ENCODE data around the gene TUBA3D.
"Not testable (repeated sequence)": the region's sequence is repeated elsewhere in the genome, so short reads cannot be mapped to it uniquely, and the experiment has no call there.

TUBA3D gene

DNA sequence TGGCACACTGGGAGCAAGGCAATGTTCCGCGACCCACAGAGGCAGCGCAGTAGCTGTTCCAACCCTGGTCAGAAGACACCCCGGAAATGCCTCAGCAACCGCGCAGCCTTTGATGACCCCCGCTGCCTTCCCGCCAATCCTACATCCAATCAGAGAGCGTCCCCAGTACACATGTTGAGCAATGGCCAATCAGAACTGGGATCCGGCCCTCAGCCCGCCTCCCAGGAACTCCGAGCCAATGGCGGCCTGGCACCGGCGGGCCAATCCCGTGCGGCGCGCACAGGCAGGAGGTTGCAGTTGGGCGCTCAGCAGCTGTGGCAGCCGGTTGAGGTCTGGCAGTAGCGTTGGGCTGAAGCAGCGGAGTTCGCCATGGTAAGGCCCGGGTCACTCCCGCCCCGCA is at the start of gene TUBA3D:
TSS of gene TUBA3D (plus strand) at position 289 of the 400 bp plus-strand sequence. CDS start at position 370, 81 bp downstream.
- DNase-seq (ENCODE audit: low spot score), result no peak

GRCh38 chr2:131426727-131427126 is 49.2 kb upstream of the TUBA3D start:
- DNase-seq (ENCODE audit: low spot score), result no peak

GRCh38 chr2:131431336-131431735 is 44.6 kb upstream of the TUBA3D start:
- no peak for DNase-seq (ENCODE audit: low spot score)

DNA sequence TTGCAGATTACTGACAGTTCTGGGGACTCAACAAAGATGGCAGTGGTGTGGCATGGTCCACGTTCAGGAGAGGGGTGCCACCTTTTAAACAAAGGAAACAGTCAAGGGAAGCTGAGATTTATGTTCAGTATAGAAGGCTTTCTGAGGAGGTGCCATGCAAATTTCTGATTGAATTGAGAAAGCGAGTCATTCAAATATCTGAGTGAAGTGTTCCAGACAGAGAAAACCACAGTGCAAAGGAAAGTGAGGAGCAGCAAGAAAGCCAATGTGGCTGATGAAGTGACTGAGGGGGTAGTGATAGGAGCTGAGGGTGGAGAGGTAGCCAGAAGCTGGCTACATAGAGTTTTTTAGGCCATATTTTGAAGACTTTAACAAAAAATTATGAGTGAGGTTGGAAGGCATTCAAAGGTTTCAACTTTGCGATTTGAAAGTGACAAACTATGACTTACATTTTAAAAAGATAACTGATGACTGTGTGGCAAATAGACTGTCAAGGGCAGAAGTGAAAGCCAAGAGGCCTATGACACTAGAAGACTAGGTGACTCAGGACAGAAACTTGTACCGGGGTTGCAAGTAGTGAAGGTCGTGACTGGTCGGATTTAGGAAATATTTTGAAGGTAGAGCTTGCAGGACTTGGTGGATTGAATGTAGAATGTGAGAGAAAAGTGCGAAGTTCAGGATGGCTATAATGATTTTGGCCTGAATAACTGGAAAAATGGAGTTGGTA is 35.0 kb upstream of the TUBA3D start:
- DNase-seq (ENCODE audit: low spot score), result not testable (repeated sequence)

- not testable (repeated sequence) for DNase-seq (ENCODE audit: low spot score)
Measured at GRCh38 chr2:131444736-131445514, 31.0 kb upstream of the TUBA3D start.

- not testable (repeated sequence) for DNase-seq (ENCODE audit: low spot score)
Measured at GRCh38 chr2:131445515-131445797, 30.5 kb upstream of the TUBA3D start.

DNA sequence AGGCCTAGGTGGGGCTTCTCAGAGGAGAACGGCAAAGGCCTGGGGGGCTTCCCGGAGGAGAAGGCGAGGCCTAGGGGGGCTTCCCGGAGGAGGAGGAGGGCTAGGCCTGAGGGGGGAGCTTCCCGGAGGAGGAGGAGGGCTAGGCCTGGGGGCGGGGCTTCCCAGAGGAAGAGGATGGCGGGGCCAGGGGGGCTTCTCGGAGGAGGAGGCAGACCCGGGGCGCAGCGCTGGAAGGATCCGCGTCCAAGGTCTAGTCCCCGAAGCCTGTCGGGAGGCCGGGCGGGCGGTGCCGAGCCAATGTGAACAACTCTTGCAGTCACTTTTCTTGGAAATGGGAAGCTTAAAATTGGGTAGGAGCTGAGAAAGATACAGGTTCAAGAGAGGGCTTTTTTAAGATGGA is 30.0 kb upstream of the TUBA3D start:
- no peak for DNase-seq (ENCODE audit: low spot score)

DNA sequence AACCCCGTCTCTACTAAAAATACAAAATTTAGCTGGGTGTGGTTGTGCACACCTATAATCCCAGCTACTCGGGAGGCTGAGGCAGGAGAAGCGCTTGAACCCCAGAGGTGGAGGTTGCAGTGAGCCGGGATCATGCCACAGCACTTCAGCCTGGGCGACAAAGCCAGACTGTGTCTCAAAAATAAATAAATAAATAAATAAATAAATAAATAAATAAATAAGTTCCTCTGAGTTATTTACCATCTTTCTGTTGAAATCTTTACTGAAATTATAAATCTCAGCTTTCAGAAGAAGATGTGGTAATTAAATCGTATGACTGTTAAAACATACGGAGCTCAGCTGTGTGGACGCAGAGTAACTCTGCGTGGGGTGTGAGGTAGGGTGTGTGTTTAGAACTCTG is 27.9 kb upstream of the TUBA3D start:
- not testable (repeated sequence) for DNase-seq (ENCODE audit: low spot score)

DNA sequence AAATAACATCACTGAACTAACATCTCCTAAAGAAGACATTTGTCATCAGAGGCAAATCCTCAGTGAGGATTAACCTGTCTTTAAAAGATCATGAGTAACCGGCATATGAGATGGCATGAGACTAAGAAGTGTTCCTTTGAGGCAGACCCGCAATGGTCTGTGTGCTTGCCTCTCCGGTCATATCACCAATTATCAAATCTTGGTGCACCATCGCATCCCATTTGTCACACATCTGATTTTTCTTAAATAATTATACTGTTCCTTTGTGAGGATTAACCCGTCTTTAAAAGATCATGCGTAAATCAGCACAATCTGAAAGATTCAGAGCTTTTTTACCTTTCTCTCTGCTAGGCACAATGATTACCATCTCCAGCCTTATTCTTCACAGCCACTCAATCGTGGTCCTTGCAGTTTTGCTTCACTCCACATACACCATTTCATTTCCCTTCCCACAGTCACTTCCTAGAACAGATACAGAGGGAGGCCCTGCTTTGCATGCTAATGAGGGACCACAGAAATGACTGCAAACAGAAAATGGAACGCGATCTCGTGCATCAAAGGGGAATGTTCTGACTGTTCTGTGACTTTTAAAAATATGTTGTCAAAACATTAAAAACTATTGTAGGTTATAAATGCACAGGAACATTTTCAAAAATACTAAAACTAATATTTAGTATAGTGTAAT is 24.5 kb upstream of the TUBA3D start:
- DNase-seq (ENCODE audit: low spot score), result not testable (repeated sequence)

DNA sequence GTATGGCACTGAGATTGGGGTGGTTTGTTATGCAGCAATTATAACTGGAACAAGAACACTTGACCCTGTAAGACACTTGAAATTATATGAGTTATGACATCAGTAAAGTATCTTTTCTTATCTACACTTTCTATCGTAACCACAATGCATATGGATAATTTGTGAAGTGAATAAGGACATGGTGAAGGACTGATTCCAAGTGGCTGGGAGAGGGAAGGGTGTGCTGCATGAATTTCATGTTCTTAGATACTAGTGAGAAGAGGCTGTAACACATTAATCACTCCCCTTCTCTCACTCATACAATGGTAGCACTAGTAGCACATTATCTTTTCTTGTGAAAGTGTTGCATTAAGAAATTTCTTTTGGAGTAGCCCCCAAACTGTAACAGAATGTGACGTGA is 21.0 kb upstream of the TUBA3D start:
- not testable (repeated sequence) for DNase-seq (ENCODE audit: low spot score)

DNA sequence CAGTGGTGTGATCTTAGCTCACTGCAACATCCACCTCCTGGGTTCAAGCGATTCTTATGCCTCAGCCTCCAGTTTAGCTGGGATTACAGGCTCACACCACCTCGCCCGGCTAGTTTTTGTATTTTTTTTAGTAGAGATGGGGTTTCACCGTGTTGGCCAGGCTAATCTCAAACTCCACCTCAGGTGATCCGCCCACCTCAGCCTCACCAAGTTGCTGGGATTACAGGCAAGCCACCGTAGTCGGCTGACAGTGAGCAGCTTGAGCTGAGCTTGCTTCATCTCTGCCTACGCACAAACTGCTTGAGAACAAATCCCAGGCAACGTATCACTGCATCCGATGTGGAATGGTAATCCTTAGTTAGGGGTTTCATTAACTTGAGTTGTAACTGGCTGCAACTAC is 8.2 kb upstream of the TUBA3D start:
- DNase-seq (ENCODE audit: low spot score), result not testable (repeated sequence)

DNA sequence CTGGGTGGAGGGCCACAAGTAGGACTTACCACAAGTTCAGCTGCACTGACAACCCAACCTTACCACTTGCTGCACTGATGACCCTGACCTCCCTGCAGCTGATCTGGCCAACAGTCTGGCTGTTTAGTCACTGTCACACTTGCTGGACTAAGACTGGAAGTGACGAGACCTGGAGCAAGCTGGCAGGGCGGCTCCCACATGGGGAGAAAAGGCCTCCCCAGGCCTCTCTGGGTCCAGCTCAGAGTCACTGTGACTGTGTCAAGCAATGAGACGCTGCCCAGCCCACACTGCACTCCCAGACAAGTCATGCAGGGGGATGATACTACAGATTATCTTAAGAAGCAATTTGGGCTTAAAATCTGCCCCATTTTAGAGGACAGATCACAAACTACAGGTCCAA is 5.0 kb upstream of the TUBA3D start:
- DNase-seq (ENCODE audit: low spot score), result not testable (repeated sequence)

DNA sequence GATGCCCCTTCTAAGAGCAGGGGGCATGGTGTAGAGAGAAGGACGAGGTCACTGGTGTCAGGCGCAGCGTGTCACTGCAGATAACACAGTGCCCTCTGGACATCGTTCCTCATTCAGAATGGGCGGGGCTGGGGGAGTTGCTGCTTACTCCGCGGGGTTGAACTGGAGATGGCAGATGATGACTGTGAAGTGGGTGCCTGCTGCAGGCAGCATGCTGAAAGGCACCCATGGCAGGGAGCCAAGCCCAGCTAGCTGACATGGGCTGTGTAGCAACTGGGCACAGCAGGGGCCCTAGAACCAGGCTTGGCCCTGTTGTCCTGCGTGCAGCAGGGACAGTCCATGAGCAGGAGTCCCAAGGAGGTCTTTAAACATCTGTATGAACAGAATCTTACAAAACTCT is 4.3 kb upstream of the TUBA3D start:
- DNase-seq (ENCODE audit: low spot score), result not testable (repeated sequence)

- not testable (repeated sequence) for DNase-seq (ENCODE audit: low spot score)
Measured at GRCh38 chr2:131473266-131473665, 2.7 kb upstream of the TUBA3D start.

DNA sequence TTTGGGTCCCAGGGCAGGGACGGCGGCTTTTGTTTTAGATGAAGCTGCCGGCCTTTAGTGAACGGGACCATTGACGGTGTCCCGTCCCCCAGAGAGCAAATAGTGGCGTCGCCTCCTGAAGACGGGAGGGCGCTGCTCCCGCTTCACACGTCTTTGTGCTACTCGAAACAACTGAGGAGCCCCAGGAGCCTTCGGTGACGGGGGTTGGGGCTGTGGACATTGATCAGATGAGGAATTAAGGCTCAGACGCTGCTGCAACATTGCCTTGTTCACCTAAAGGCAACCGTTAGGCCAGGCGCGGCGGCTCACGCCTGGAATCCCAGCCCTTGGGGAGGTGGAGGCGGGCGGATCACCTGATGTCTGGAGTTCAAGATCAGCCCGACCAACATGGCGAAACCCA is 444 bp downstream of the TUBA3D start:
- not testable (repeated sequence) for DNase-seq (ENCODE audit: low spot score)

GRCh38 chr2:131477227-131477626 is 1.3 kb downstream of the TUBA3D start:
- not testable (repeated sequence) for DNase-seq (ENCODE audit: low spot score)

GRCh38 chr2:131478074-131478849 is 2.3 kb downstream of the TUBA3D start:
- not testable (repeated sequence) for DNase-seq (ENCODE audit: low spot score)

GRCh38 chr2:131478850-131479461 is 3.0 kb downstream of the TUBA3D start:
- not testable (repeated sequence) for DNase-seq (ENCODE audit: low spot score)

DNA sequence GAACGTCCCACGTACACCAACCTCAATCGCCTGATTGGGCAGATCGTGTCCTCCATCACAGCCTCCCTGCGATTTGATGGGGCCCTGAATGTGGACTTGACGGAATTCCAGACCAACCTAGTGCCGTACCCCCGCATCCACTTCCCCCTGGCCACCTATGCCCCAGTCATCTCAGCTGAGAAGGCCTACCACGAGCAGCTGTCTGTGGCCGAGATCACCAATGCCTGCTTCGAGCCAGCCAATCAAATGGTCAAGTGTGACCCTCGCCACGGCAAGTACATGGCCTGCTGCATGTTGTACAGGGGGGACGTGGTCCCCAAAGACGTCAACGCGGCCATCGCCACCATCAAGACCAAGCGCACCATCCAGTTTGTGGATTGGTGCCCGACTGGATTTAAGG is 4.4 kb downstream of the TUBA3D start:
- DNase-seq (ENCODE audit: low spot score), result not testable (repeated sequence)

DNA sequence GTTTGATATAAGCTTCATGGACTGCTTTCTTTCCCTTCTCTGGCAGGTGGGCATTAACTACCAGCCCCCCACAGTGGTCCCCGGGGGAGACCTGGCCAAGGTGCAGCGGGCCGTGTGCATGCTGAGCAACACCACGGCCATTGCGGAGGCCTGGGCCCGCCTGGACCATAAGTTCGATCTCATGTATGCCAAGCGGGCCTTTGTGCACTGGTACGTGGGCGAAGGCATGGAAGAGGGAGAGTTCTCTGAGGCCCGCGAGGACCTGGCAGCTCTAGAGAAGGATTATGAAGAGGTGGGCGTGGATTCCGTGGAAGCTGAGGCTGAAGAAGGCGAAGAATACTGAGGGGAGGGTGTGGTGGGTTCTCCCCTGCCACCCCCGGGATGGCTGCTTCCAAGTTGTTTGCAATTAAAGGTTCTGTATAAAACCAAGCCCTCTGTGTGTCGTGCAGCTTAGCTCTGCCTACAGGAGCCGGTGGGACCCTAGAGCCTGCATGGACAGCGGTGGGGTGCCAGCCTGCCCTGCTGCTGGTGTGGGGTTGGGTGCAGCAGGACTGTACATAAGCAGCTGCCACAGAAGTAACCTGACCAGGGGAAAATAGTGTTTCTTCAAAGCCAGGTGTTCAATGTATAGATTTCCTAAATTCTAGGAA is 6.7 kb downstream of the TUBA3D start:
- DNase-seq (ENCODE audit: low spot score), result not testable (repeated sequence)

All from AG08395 (cell line).